ENCODE measurements around the gene IMP4.

Gene IMP4

GRCh38 chr2:130358420-130359350 lies 16.0 kb downstream of the IMP4 start:
- DNase-seq, result no peak

DNA sequence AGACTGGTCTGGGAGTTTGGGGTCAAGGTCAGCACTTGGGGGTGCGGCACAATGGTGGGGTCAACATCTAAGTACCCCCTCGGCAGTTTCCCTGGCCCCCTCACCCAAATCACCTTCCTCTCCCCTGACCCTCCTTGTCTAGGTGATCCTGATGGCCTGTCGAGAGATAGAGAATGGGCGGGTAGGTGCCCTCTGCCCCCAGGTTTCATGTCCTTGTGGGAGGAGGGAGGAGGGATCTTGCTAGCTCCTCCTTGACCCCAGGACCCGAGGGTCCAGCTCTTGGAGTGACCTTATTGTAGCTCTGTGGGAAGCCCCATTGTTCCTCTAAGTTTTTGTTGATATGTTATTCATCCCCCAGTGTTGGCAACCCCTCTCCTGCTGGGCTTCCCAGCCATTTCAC lies 16.8 kb downstream of the IMP4 start:
- DNase-seq, result no peak

GRCh38 chr2:130363479-130363878 lies 20.8 kb downstream of the IMP4 start:
- DNase-seq, result no peak

DNA sequence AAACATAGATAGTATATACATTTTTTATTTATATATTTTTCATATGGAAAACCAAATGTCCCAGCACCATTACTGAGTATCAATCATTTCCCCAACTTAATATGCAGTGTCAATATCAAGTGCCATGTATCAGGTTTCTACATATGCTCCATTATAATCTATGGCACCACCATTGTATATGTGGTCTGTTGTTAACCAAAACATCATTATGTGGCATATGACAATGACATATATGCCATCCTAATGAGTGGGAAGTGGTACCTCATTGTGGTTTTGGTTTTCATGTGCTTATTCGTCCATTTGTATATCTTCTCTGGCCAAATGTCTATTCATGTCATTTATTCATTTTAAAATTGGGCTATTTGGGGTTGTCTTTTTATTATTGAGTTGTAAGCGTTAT lies 22.4 kb downstream of the IMP4 start:
- DNase-seq, result no peak

DNA sequence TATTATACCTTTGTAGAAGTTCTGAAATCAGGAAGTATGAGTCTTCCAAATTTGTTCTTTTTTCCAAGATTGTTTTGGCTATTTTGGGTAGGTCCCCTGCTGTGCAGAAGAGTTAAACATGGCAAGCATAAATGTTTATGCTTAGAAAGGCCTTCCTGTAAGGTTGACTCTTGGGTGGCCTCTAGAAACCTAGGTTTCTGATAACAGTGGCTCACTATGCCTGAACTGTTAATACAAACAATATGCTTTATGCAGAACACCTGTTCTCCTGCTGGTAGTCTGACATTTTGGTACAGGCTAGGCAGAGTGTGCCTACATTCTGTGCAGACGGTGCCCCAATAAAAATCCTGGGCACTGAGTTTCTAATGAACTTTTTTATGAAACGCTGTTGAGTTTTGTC lies 23.3 kb downstream of the IMP4 start:
- DNase-seq, result no peak

DNA sequence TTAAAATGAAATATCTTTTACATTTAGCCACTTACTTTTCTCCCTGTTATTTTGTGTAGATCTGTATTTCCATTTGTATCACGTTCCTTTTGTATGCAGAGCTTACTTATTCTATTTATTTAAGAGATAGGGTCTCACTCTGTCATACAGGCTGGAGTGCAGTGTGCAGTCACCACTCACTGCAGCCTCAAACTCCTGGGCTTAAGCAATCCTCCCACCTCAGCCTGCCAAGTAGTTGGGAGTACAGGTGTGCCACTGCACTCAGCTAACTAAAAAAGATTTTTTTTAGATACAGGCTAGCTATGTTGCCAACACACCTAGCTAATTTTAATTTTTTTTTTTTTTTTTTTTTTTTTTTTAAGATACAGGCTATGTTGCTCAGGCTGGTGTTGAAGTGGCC lies 24.0 kb downstream of the IMP4 start:
- DNase-seq, result no peak

GRCh38 chr2:130368786-130369185 lies 26.1 kb downstream of the IMP4 start:
- DNase-seq, result no peak

- no peak for DNase-seq
These were observed 26.7 kb downstream of the IMP4 start for GRCh38 chr2:130369311-130369964.

DNA sequence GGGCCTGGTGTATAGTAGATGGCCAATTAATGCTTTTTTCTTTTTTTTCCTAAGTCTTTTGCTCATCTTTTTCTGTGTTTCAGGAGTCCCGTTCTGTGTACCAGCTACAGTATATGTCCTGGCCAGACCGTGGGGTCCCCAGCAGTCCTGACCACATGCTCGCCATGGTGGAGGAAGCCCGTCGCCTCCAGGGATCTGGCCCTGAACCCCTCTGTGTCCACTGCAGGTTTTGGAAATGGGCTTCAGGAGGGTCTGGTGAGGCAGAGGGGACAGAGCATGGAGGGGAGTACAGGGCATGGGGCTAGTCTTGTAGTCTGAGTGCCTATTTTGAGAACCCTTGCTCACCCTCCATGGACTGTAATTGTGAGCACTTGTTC lies 27.3 kb downstream of the IMP4 start:
- no peak for DNase-seq

DNA sequence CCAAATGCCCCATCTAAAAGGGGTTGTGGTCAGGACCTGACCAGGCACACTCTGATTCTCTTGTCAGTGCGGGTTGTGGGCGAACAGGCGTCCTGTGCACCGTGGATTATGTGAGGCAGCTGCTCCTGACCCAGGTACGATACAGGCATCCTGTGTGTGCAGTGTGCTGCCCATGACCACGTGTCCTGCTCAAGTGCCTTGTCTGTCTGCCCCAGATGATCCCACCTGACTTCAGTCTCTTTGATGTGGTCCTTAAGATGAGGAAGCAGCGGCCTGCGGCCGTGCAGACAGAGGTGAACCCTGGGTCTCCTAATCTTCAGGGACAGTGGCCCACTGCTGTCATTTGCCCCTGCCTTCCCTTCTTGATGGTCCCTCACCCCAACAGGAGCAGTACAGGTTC lies 27.8 kb downstream of the IMP4 start:
- no peak for DNase-seq

GRCh38 chr2:130371723-130372054 lies 29.0 kb downstream of the IMP4 start:
- no peak for DNase-seq

DNA sequence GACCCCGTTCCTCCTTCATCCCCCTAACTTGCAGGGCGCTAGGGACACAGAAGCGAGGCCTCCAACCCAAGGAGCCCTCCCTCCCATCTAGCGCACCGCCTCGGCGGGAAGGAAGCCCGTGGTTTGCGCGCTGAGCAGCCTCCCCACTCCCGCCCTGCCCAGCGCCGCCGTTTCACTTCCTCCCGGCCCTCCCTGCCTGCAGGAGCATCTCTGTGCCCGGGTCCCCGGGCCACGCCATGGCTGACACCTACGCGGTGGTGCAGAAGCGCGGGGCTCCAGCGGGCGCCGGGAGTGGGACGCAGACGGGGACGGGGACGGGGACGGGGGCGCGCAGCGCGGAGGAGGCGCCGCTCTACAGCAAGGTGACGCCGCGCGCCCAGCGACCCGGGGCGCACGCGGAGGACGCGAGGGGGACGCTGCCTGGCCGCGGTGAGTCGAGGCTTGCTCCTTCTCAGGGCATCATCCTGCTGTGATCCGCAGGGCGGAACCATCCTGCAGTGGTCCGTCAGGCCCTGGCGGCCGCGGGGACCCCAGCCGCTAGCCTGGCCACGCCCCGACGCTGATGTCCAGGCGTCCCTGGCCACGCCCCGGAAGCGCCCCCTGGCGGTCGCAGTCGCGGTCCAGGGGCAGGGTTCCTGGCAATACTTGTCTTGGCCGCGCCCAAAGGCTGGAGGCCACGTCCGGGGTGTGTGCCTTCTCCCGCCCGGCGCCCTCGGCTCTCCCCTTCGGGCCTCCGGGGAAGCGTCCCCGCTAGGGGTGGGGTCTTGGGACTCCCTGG lies 29.5 kb downstream of the IMP4 start:
- DNase-seq, result peak; percentile 80

DNA sequence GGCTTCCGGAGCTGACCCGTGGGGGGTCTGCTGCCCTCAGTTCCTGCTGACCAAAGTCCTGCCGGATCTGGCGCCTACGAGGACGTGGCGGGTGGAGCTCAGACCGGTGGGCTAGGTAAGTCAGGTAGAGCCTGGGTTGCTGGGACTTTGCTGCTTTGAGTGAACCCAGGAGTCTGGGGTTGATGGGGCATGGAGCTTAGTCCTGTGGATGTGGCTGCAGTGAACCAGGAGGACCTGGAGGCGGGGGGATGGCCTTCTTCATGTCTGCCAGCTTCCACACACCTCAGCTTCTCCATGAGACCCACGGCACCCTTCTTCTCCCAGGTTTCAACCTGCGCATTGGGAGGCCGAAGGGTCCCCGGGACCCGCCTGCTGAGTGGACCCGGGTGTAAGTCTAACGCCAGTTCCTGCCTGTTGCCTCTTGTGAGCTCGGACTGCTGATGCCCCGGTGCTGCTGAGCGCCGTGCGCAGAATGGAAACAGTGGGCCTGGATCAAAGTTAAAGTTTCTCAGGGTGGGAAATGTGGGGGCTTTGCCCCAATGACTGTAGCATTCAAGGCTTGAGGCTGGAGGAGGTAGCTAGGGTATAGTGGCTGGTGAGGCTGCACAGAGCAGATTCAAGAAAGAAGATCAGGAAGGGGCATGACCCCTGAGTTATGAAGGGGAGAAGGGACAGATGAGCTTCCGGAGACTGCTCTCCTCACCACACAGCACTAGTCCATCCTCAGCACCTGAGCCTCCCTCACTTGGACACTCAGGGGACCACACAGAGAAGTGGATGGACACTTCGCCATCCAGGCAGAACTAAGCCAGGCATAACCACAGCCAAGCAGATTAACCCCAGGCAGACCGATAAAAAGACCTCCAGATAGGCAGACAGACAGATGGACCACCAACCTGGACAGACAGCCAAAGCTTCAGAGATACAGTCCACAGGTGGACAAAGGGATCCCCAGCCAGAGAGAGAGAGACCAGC lies 30.4 kb downstream of the IMP4 start:
- no peak for DNase-seq

- no peak for DNase-seq
These were observed 31.2 kb downstream of the IMP4 start for GRCh38 chr2:130373808-130374365.

DNA sequence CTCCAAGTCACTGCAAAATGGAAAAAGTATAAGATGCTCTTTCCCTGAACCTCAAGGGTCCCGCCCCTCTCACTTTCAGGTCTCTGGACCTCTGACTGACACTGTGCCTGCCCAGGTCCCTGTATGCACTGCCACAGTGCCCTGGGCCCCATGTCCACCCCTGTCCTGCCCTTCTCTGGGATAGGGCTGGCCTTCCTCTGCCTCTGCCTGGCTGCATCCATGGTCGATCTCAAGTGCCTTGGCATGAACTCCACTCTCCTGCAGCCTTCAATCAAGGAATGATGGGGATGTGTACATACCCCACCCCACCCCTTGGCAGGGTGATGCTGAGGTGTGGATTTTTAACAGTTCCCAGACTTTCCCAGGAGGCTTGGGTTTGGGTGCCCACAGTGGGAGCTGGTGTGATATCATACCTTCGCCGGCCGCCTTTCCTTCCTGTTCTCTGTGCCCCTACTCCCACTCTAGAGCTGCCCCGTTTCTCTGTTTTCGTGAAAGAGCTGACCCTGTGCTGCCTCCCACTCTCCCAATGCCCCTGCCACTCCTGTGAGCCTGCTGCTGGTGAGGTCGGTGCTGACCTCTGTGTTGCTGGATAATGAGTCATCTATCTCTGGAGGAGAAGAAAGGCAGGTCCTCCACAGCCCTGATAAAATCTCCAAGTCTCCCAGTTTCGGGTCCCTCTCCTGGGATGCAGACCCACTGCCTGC lies 32.0 kb downstream of the IMP4 start:
- DNase-seq, result peak; percentile 30

GRCh38 chr2:130375291-130376266 lies 32.9 kb downstream of the IMP4 start:
- no peak for DNase-seq

DNA sequence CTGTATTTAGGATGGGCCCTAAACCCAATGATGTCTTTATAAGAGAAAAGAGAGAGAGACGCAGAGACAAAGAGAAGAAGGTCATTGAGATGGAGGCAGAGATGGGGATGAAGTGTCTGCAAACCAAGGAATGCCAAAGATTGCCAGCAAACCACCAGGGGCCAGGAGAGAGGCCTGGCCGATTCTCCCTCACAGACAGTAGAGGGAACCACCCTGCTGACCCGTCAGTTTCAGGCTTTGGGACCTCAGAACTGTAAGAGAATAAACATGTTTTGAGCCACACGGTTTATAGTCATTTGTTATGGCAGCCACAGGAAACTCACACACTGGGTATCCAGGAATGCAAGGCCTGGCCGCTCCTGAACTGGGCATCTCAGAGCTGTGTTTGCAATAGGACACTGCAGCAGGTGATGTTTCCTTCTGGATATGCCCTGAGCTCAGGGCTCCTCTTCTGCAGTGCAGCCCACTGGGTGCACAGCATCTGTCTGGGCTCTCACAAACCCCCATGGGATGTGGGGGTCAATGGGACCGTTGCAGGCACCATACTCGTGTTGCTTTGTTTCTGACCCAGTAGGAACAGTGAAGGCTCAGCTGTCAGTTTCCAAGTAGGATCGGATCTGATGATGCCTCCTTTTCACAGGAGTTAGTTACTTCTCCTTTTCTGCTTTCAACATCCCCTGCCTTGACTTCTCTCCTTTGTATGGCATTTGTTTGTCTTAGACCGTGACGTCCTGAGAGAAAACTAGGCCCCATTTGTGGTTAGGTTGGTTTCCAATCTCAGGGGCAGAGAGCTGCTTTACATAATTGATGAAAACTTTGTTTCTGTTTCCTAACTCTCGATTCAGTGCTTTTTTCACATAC lies 34.0 kb downstream of the IMP4 start:
- no peak for DNase-seq

GRCh38 chr2:130377491-130377890 lies 34.8 kb downstream of the IMP4 start:
- DNase-seq, result no peak

DNA sequence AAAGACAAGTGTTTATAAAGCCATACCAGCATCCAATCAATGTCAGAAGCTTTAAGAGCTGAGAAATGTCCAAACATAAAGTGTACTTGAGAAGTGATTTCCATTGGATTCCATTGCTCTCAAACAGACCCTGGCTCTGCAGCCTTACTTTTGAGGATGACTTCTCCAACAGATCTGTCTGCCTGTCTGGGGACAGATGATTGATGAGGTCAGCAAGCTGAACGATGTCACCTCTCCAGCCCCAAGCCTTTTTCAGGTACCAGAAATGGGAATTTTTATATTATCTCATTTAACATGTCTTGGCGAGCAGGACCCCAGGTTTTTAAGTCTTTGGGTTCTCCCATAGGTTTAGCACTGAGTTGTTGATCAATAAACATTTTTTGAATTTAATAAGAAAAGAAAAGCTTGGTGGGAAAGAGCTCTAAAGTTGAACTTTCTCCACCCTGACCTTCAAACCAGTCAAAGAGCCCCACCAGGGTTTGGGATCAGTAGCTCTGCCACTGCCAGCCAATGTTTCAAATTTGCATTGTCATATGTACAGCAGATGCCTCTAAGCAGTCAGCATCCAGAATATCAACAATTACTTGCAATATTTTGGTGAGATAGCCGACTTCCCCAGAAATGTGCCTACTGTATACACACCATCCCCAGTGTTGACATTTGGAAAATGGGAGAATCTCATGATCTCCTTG lies 35.7 kb downstream of the IMP4 start:
- no peak for DNase-seq
